Measurements from ENCODE around the gene TMEM219. TPM values are rescaled to one million over a fixed set of nuclear protein-coding genes. Genes with fewer than 3 reads are reported as not detected.
"Not testable (repeated sequence)": the region's sequence is repeated elsewhere in the genome, so short reads cannot be mapped to it uniquely, and the experiment has no call there.

TMEM219 gene
- total RNA-seq, 1 donor from 2014 or later, result 89.4 TPM

DNA sequence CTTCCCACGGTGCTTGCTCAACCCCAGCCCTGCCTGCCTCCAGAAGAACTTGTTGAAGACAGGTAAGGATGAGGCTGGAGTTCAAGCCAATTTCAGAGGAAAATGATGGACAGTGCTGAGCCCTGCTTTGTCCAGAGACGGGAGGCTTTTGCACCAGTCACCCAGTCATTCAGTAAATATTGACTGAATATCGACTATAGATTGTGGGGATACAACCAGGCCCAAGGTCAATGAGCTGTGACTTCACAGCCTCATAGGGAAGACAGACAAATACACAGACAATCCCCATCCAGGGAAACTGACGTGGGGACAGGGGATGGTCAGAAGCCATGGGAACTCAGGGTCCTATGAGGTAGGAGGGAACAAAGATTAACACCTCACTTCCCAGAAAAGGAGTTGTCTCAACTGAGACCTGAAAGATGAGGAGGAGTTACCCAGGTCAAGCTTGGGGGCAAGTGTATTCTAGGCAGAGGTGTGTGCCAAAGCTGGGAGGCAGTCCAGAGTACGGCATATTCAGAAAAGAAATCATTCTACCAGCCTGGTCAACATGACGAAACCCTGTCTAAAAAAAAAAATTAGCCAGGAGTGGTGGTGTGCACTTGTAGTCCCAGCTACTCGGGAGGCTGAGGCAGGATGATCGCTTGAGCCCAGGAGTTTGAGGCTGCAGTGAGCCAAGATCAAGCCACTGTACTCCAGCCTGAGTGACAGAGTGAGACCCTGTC, 54.8 kb downstream of the TMEM219 start:
- TF ChIP-seq, protein P1, sequence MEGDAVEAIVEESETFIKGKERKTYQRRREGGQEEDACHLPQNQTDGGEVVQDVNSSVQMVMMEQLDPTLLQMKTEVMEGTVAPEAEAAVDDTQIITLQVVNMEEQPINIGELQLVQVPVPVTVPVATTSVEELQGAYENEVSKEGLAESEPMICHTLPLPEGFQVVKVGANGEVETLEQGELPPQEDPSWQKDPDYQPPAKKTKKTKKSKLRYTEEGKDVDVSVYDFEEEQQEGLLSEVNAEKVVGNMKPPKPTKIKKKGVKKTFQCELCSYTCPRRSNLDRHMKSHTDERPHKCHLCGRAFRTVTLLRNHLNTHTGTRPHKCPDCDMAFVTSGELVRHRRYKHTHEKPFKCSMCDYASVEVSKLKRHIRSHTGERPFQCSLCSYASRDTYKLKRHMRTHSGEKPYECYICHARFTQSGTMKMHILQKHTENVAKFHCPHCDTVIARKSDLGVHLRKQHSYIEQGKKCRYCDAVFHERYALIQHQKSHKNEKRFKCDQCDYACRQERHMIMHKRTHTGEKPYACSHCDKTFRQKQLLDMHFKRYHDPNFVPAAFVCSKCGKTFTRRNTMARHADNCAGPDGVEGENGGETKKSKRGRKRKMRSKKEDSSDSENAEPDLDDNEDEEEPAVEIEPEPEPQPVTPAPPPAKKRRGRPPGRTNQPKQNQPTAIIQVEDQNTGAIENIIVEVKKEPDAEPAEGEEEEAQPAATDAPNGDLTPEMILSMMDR (IDR thresholded peaks at IDR 0.05; ENCODE audit: unreplicated experiment), result no peak
- DNase-seq (ENCODE audit: low spot score, unreplicated experiment), result no peak
- H3K27me3 Mint-ChIP-seq, result peaks cover 16% of the 10 kb centered on the region
- peaks cover 1% of the 10 kb centered on the region for H3K36me3 Mint-ChIP-seq (ENCODE audit: insufficient read depth)
- H3K27ac Mint-ChIP-seq, result no peak overlapping the region
- H3K9me3 Mint-ChIP-seq (ENCODE audit: low read depth), result no peaks in the 10 kb centered on the region
- H3K4me3 Mint-ChIP-seq (ENCODE audit: low read depth), result no peak overlapping the region
- peaks cover 7% of the 10 kb centered on the region for H3K4me1 Mint-ChIP-seq (ENCODE audit: low read depth)

DNA sequence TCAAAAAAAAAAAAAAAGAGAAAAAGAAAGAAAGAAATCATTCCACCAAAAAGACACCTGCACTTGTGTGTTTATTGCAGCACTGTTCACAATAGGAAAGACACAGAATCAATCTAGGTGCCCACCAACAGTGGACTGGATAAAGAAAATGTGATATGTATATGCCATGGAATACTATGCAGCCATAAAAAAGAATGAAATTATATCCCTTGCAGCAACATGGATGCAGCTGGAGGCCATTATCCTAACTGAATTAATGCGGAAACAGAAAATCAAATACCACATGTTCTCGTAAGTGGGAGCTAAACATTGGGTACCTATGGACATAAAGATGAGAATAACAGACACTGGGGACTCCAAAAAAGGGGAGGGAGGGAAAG, 55.4 kb downstream of the TMEM219 start:
- H3K4me1 Mint-ChIP-seq (ENCODE audit: low read depth), result peaks cover 4% of the 10 kb centered on the region
- H3K9me3 Mint-ChIP-seq (ENCODE audit: low read depth), result no peaks in the 10 kb centered on the region
- H3K27ac Mint-ChIP-seq, result no peak overlapping the region
- no peaks in the 10 kb centered on the region for H3K36me3 Mint-ChIP-seq (ENCODE audit: insufficient read depth)
- DNase-seq (ENCODE audit: low spot score, unreplicated experiment), result no peak
- H3K27me3 Mint-ChIP-seq, result peaks cover 11% of the 10 kb centered on the region
- no peak overlapping the region for H3K4me3 Mint-ChIP-seq (ENCODE audit: low read depth)
- TF ChIP-seq, protein P1 (IDR thresholded peaks at IDR 0.05; ENCODE audit: unreplicated experiment), result no peak

DNA sequence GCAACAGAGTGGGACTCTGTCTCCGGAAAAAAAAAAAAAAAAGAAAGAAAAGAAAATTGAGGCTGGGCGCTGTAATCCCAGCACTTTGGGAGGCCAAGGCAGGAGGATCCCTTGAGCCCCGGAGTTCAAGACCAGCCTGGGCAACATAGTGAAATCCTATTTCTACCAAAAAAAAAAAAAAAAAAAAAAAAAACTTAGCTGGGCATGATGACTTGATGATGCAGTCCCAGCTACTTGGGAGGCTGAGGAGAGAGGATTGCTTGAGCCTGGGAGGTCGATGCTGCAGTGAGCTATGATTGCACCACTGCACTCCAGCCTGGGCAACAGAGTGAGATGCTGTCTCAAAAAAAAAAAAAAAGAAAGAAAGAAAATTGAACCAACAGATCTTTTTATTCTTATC, 56.1 kb downstream of the TMEM219 start:
- not testable (repeated sequence) for H3K27ac Mint-ChIP-seq; H3K4me3 Mint-ChIP-seq (ENCODE audit: low read depth); H3K36me3 Mint-ChIP-seq (ENCODE audit: insufficient read depth); H3K27me3 Mint-ChIP-seq; H3K4me1 Mint-ChIP-seq (ENCODE audit: low read depth); DNase-seq (ENCODE audit: low spot score, unreplicated experiment); H3K9me3 Mint-ChIP-seq (ENCODE audit: low read depth)

- Mint-ChIP-seq H3K27me3 (peaks cover 9% of the 10 kb centered on the region), H3K4me3 (ENCODE audit: low read depth) (no peak overlapping the region), H3K4me1 (ENCODE audit: low read depth) (peaks cover 4% of the 10 kb centered on the region), H3K36me3 (ENCODE audit: insufficient read depth) (no peaks in the 10 kb centered on the region), H3K27ac (no peak overlapping the region), H3K9me3 (ENCODE audit: low read depth) (no peaks in the 10 kb centered on the region)
- no peak for DNase-seq (ENCODE audit: low spot score, unreplicated experiment)
- TF ChIP-seq, protein P1 (IDR thresholded peaks at IDR 0.05; ENCODE audit: unreplicated experiment), result no peak
These were observed 56.9 kb downstream of the TMEM219 start for GRCh38 chr16:30018731-30019158.

Other genes with a start within 250 kb of the TMEM219 start
- 0.17 and 0.38 TPM in 2 replicates for gene C16orf54, start 216.1 kb upstream of the TMEM219 start, total RNA-seq
- gene ZG16, start 183.8 kb upstream of the TMEM219 start, total RNA-seq, result not detected in 2 replicates
- gene KIF22, start 171.3 kb upstream of the TMEM219 start, total RNA-seq, result 78.4 and 79.8 TPM in 2 replicates
- 345 and 347 TPM in 2 replicates for gene MAZ, start 155.6 kb upstream of the TMEM219 start, total RNA-seq
- 1.4 and 2.4 TPM in 2 replicates for gene PRRT2, start 149.9 kb upstream of the TMEM219 start, total RNA-seq
- 26.4 and 29.9 TPM in 2 replicates for gene PAGR1, start 145.9 kb upstream of the TMEM219 start, total RNA-seq
- gene MVP, start 141.6 kb upstream of the TMEM219 start, total RNA-seq, result 6.5 and 9.0 TPM in 2 replicates
- gene CDIPT, start 98.9 kb upstream of the TMEM219 start, total RNA-seq, result 46.3 and 51.2 TPM in 2 replicates
- gene SEZ6L2, start 62.5 kb upstream of the TMEM219 start, total RNA-seq, result 13.2 and 16.2 TPM in 2 replicates
- gene ASPHD1, start 61.6 kb upstream of the TMEM219 start, total RNA-seq, result 3.1 and 3.8 TPM in 2 replicates
- gene KCTD13, start 35.9 kb upstream of the TMEM219 start, total RNA-seq, result 31.4 and 34.7 TPM in 2 replicates
- gene TAOK2, start 11.8 kb downstream of the TMEM219 start, total RNA-seq, result 51.1 and 54.0 TPM in 2 replicates
- gene HIRIP3, start 33.5 kb downstream of the TMEM219 start, total RNA-seq, result 11.4 and 12.0 TPM in 2 replicates
- 72.7 and 74.2 TPM in 2 replicates for gene INO80E, start 34.2 kb downstream of the TMEM219 start, total RNA-seq
- gene DOC2A, start 48.9 kb downstream of the TMEM219 start, total RNA-seq, result 4.4 and 5.0 TPM in 2 replicates
- gene C16orf92, start 61.1 kb downstream of the TMEM219 start, total RNA-seq, result not detected in 2 replicates
- 1.5 and 1.7 TPM in 2 replicates for gene TLCD3B, start 69.2 kb downstream of the TMEM219 start, total RNA-seq
- gene ALDOA, start 103.7 kb downstream of the TMEM219 start, total RNA-seq, result 273 and 283 TPM in 2 replicates
- gene PPP4C, start 113.9 kb downstream of the TMEM219 start, total RNA-seq, result 142 and 144 TPM in 2 replicates
- gene TBX6, start 129.8 kb downstream of the TMEM219 start, total RNA-seq, result 3.5 and 3.9 TPM in 2 replicates
- 41.7 and 45.7 TPM in 2 replicates for gene YPEL3, start 134.1 kb downstream of the TMEM219 start, total RNA-seq
- gene GDPD3, start 151.5 kb downstream of the TMEM219 start, total RNA-seq, result 13.3 and 13.8 TPM in 2 replicates
- gene MAPK3, start 161.1 kb downstream of the TMEM219 start, total RNA-seq, result 59.8 and 62.8 TPM in 2 replicates
- 1.6 and 3.8 TPM in 2 replicates for gene CORO1A, start 221.5 kb downstream of the TMEM219 start, total RNA-seq
- gene BOLA2B, start 231.6 kb downstream of the TMEM219 start, total RNA-seq, result 65.0 and 71.5 TPM in 2 replicates
- gene SLX1A, start 231.8 kb downstream of the TMEM219 start, total RNA-seq, result 28.7 and 37.5 TPM in 2 replicates
- gene SULT1A3, start 237.2 kb downstream of the TMEM219 start, total RNA-seq, result 33.0 and 33.3 TPM in 2 replicates

Measured in progenitor cell of endocrine pancreas (in vitro differentiated cells).